Aorta (tissue), 5 donors: ENCODE measurements around the gene MTUS2. TPM values are rescaled to one million over a fixed set of nuclear protein-coding genes. Genes with fewer than 3 reads are reported as not detected.
"Not testable (repeated sequence)": the region's sequence is repeated elsewhere in the genome, so short reads cannot be mapped to it uniquely, and the experiment has no call there.

ENCODE experiments used
- ATAC-seq: fragments of 200-7000 bp; cut with Tn5 transposase; one replicate; pipeline ENCODE4 v1.9.1; 2022; ENCODE audit warnings: moderate library complexity; ENCODE audit not compliant: low FRiP score
- DNase-seq, 2 donors: peaks; one replicate each; pipeline ENCODE4 v3.0.0-alpha.2; 2020
- H3K27ac ChIP-seq, 2 donors: one replicate each; pipeline ENCODE4 v1.5.1; 2013; ENCODE audit warnings: low read length in 2 of 2, mild to moderate bottlenecking in 2 of 2, moderate library complexity in 2 of 2, control low read depth in 1 of 2, inconsistent platforms in 1 of 2, low read depth in 1 of 2
- H3K27me3 ChIP-seq, 2 donors: one replicate each; pipeline ENCODE4 v1.6.1; 2013; ENCODE audit warnings: control low read depth in 1 of 2, low read length in 1 of 2, mild to moderate bottlenecking in 1 of 2, moderate library complexity in 1 of 2; ENCODE audit not compliant: insufficient read depth in 2 of 2, control insufficient read depth in 1 of 2
- H3K36me3 ChIP-seq, 2 donors: one replicate each; pipeline ENCODE4 v1.6.1; 2013; ENCODE audit warnings: control low read depth in 1 of 2, low read length in 1 of 2, mild to moderate bottlenecking in 1 of 2; ENCODE audit not compliant: insufficient read depth in 2 of 2, control insufficient read depth in 1 of 2
- H3K4me1 ChIP-seq, 2 donors: one replicate each; pipeline ENCODE4 v1.6.1; 2013; ENCODE audit warnings: low read length in 2 of 2, control low read depth in 1 of 2, mild to moderate bottlenecking in 1 of 2, moderate library complexity in 1 of 2; ENCODE audit not compliant: insufficient read depth in 2 of 2, control insufficient read depth in 1 of 2
- H3K4me3 ChIP-seq, 2 donors: one replicate each; pipeline ENCODE4 v1.5.1; 2013; ENCODE audit warnings: low read length in 2 of 2, control low read depth in 1 of 2, mild to moderate bottlenecking in 1 of 2
- H3K9me3 ChIP-seq: one replicate; pipeline ENCODE4 v1.6.1; 2013; ENCODE audit warnings: mild to moderate bottlenecking, low read length; ENCODE audit not compliant: control insufficient read depth
- WGBS, 2 donors: extraction: QIAGEN DNeasy Blood & Tissue Kit; methylation state at CpG; one replicate each; pipeline ENCODE4 v1.1.7; 2013; 5-methylcytosine and 5-hydroxymethylcytosine counted together
- intact Hi-C, 2 donors: fragments of 100-400 bp; cut with DNase I; formaldehyde crosslinking; loops; one replicate each; pipeline versions ENCODE4 v1.14.2 to v1.15.0; 2022
- polyA plus RNA-seq, 2 donors: library from polyadenylated mRNA; stranded (reverse); fragments of 200-250 nt; gene quantifications; one replicate each; pipeline ENCODE4 v1.2.3, GENCODE V29; 2013
- total RNA-seq, 2 donors: library from RNA; stranded (reverse); fragmentation: NEBNext Ultra II Directional; extraction: Animal tissue kit (Norgen Biotek cat#: 25700); gene quantifications; one replicate each; pipeline ENCODE4 v1.2.1, GENCODE V29; 2021
- donor health status: healthy with polysubstance abuse.
- donor health status: Bipolar disorder and iron deficiency.
- donor health status: DM: no; HTN: no; CAD: no.
- donor health status: DM: no; HTN: no; CAD: no.
- donor health status: DM: yes; HTN: yes; CAD: no.

Gene MTUS2
- total and polyA plus RNA-seq, 4 donors = 3.5 to 12.1 (median 8.6) TPM

GRCh38 chr13:29384871-29385270, 564.7 kb downstream of the MTUS2 start:
- Histone ChIP-seq H3K4me3 (no peak overlapping the region), H3K9me3 (no peaks in the 10 kb centered on the region), H3K27ac (no peak overlapping the region), H3K4me1 (no peaks in the 10 kb centered on the region), H3K27me3 (no peaks in the 10 kb centered on the region), H3K36me3 (no peaks in the 10 kb centered on the region)
- no peak for ATAC-seq
- DNase-seq = no peak
- 81 to 92% methylated on average over 4 of the region's 4 CpGs for WGBS, 2 donors
- intact Hi-C loops = no loop called here

DNA sequence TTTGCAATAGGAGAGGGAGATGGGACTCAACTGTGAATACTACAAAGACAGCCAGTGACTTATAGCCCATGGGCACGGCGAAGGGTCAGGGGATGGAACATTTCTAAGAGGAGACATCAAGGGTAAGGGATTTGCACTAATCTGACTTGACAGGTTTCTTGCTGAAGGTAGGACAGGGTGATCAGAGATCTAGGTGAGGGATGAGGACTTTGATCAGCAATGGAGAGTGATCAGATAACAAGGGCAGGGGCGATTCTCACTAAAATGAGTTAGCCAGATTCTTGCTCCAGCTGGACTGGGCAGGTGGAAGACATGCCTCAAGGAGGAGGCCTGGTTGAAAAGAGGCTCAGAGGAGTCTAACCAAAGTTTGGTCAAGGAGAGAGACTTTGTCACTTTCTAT, 566.1 kb downstream of the MTUS2 start:
- ATAC-seq = no peak
- WGBS, 2 donors = 81 to 95% methylated on average over 3 of the region's 3 CpGs
- Histone ChIP-seq H3K27me3 (no peaks in the 10 kb centered on the region), H3K4me3 (no peak overlapping the region), H3K27ac (no peak overlapping the region), H3K4me1 (no peaks in the 10 kb centered on the region), H3K9me3 (no peaks in the 10 kb centered on the region), H3K36me3 (no peaks in the 10 kb centered on the region)
- no peak for DNase-seq
- intact Hi-C loops = no loop called here

- DNase-seq, H3K9me3 ChIP-seq, H3K36me3 ChIP-seq, ATAC-seq, H3K4me1 ChIP-seq, H3K4me3 ChIP-seq, intact Hi-C loops, H3K27me3 ChIP-seq, H3K27ac ChIP-seq: not testable (repeated sequence)
- WGBS, 2 donors = 95 to 97% methylated on average over 9 of the region's 9 CpGs
These were observed 570.5 kb downstream of the MTUS2 start for GRCh38 chr13:29390598-29390997.

DNA sequence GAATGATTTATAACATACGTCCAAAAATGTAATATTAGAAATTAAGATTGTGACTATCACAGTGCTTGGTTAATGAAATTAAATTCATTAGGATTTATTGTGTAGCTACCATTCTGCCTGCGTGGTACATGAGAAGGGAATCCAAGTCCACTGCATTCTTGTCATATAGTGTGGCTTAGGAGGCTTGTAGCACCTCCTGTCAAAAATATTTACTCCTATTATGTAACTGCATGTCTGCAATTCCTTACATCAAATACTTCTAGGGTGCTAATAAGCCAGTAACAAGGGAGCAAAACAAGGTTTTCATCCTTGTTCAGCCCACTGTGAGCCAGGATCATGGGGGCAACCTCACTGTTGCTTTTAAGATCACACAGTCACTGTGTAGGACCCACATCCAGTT, 576.3 kb downstream of the MTUS2 start:
- Histone ChIP-seq H3K36me3 (no peaks in the 10 kb centered on the region), H3K9me3 (no peaks in the 10 kb centered on the region), H3K27me3 (no peaks in the 10 kb centered on the region), H3K4me1 (no peaks in the 10 kb centered on the region), H3K4me3 (no peak overlapping the region), H3K27ac (no peak overlapping the region)
- intact Hi-C loops = no loop called here
- 79 to 89% methylated on average over 2 of the region's 2 CpGs for WGBS, 2 donors
- DNase-seq (no peak), ATAC-seq (no peak)

GRCh38 chr13:29397265-29397664, 577.1 kb downstream of the MTUS2 start:
- Histone ChIP-seq H3K4me1 (no peaks in the 10 kb centered on the region), H3K4me3 (no peak overlapping the region), H3K9me3 (no peaks in the 10 kb centered on the region), H3K36me3 (no peaks in the 10 kb centered on the region), H3K27ac (no peak overlapping the region), H3K27me3 (no peaks in the 10 kb centered on the region)
- 78 to 81% methylated on average over 3 of the region's 3 CpGs for WGBS, 2 donors
- DNase-seq = no peak
- ATAC-seq = no peak
- intact Hi-C loops = no loop called here

DNA sequence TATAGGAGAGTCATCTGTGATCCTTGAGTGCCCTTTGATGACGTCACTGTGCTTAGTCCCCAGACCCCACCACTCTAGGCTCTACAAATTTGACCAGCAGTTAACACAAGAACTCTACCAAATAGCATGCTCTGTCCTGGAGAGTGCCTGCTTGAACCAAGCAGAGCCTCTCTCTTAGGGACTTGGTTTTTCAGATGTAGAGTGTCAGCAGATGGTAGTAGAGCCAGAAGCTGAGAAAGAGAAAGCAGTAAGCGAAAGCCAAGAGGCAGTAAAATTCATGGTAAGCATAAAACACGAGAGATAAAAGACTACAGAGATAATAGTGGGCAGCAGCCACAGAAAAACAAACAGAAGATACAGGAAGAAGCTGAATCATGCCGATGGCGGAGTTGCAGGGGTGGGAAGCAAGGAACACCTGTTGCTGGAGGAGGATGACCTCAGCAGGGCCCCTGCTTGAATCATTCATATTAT, 582.1 kb downstream of the MTUS2 start:
- WGBS, 2 donors = 50 to 64% methylated on average over 5 of the region's 5 CpGs

DNA sequence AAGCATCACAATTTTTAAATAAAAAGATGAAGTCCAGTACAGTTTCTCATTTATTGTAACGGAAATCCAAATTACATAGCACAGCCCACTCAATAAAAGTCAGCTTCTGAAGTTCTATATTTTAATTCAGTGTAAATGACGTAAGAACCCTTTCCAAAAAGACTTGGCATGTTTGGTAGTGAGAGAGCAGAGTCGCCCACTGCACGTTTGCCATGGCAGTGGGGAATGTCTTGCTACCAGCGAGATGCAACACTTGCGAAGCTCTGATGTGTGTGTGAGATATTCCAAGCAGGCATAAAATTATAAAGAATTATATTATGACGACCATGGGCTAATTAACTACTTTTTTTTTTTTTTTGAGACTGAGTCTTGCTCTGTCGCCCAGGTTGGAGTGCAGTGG, 585.3 kb downstream of the MTUS2 start:
- no peaks in the 10 kb centered on the region for H3K4me1 ChIP-seq
- ATAC-seq = no peak
- WGBS, 2 donors = 83 to 85% methylated on average over 7 to 8 of the region's 8 CpGs

More for the DNA sequence above, 582.1 kb downstream of the MTUS2 start:
- Histone ChIP-seq H3K9me3 (no peaks in the 10 kb centered on the region), H3K36me3 (no peaks in the 10 kb centered on the region), H3K27ac (no peak overlapping the region), H3K27me3 (no peaks in the 10 kb centered on the region), H3K4me1 (no peaks in the 10 kb centered on the region), H3K4me3 (no peak overlapping the region)
- DNase-seq (no peak), ATAC-seq (no peak)
- intact Hi-C loops = no loop called here

DNA sequence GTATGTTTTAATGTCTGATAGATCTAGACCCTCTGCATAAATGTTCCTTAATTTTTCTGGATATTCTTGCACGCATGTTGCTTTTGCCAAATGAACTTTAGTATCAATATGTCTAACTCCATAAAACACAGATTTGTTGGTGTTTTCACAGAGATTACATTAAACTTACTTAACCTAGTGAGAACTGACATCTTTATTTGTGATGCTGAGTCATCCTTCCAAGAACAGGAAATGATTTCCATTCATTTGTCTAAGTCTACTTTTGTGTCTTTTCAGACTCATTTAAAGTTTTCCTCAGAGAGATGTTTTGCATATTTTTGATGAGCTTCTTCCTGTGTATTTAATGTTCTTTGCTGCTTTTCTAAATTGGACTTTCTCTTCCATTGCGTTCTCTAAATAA, 591.3 kb downstream of the MTUS2 start:
- Histone ChIP-seq H3K4me1 (no peaks in the 10 kb centered on the region), H3K27me3 (no peaks in the 10 kb centered on the region), H3K4me3 (no peak overlapping the region), H3K27ac (no peak overlapping the region), H3K9me3 (no peaks in the 10 kb centered on the region), H3K36me3 (no peaks in the 10 kb centered on the region)
- WGBS, 2 donors = 98% methylated on average over 2 of the region's 2 CpGs
- no peak for DNase-seq
- no peak for ATAC-seq
- intact Hi-C loops = no loop called here

More for the DNA sequence above, 585.3 kb downstream of the MTUS2 start:
- H3K27me3 ChIP-seq = no peaks in the 10 kb centered on the region
- H3K9me3 ChIP-seq = no peaks in the 10 kb centered on the region
- H3K4me3 ChIP-seq = no peak overlapping the region
- H3K27ac ChIP-seq = no peak overlapping the region
- H3K36me3 ChIP-seq = no peaks in the 10 kb centered on the region
- intact Hi-C loops = no loop called here
- no peak for DNase-seq

DNA sequence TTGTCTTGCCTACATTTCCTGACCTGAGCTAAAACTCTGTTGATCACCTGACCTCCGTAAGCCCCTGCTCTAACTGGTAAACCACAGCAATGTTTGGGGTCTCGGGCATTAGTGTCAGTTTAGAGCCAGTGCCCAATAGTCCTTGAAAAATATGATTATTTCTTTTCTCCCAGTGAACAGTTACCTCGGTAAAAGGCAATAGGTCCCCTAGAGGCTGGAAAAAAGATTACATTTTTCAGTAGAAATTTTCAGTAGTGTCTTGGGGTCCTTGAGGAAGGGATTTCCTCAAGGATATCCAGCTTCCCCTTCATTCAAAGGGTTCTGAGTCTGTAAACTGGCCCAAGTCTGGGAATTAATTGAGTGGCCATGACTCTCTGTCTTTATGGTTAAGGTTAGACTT, 597.9 kb downstream of the MTUS2 start:
- DNase-seq = no peak

More for the DNA sequence above, 597.9 kb downstream of the MTUS2 start:
- Histone ChIP-seq H3K4me1 (no peaks in the 10 kb centered on the region), H3K36me3 (no peaks in the 10 kb centered on the region), H3K4me3 (no peak overlapping the region), H3K27ac (no peak overlapping the region), H3K9me3 (no peaks in the 10 kb centered on the region), H3K27me3 (no peaks in the 10 kb centered on the region)
- intact Hi-C loops = no loop called here
- ATAC-seq = no peak
- WGBS, 2 donors = 77 to 79% methylated on average over 3 of the region's 3 CpGs
